Endodermal cell (in vitro differentiated cells): ENCODE measurements around the gene PPP1R12B. TPM values are rescaled to one million over a fixed set of nuclear protein-coding genes. Genes with fewer than 3 reads are reported as not detected.

Experiments
- DNase-seq: peaks from one replicate; pipeline ENCODE4 v3.0.0-alpha.2; 2017
- H3K27ac ChIP-seq: 2 replicates; pipeline ENCODE4 v1.5.1; 2013; ENCODE audit warnings: mild to moderate bottlenecking, low read depth, low read length, moderate library complexity
- H3K27me3 ChIP-seq: 2 replicates; pipeline ENCODE4 v1.6.1; 2013; ENCODE audit warnings: mild to moderate bottlenecking, low read length, moderate library complexity; ENCODE audit not compliant: insufficient read depth, control insufficient read depth, poor library complexity, severe bottlenecking
- H3K36me3 ChIP-seq: 2 replicates; pipeline ENCODE4 v1.7.0; 2013; ENCODE audit warnings: mild to moderate bottlenecking, low read length, moderate library complexity; ENCODE audit not compliant: control insufficient read depth, insufficient read depth
- H3K4me1 ChIP-seq: one replicate; pipeline ENCODE4 v1.7.0; 2013; ENCODE audit warnings: low read length; ENCODE audit not compliant: control insufficient read depth, insufficient read depth
- H3K4me3 ChIP-seq: 2 replicates; pipeline ENCODE4 v1.5.1; 2013; ENCODE audit warnings: mild to moderate bottlenecking, low read length, moderate library complexity
- H3K9ac ChIP-seq: 2 replicates; pipeline ENCODE4 v1.6.1; 2013; ENCODE audit warnings: mild to moderate bottlenecking, low read length, moderate library complexity; ENCODE audit not compliant: poor library complexity, severe bottlenecking; ENCODE audit errors: extremely low read depth
- H3K9me3 ChIP-seq: 2 replicates; pipeline ENCODE4 v1.6.1; 2013; ENCODE audit warnings: mild to moderate bottlenecking, low read length, moderate library complexity; ENCODE audit not compliant: control insufficient read depth
- H3K27ac Mint-ChIP-seq: 2 replicates; pipeline ENCODE4 v1.8.0; 2020; ENCODE audit warnings: mixed read lengths
- H3K27me3 Mint-ChIP-seq: 2 replicates; pipeline ENCODE4 v1.8.0; 2021; ENCODE audit warnings: mild to moderate bottlenecking, mixed read lengths; ENCODE audit not compliant: insufficient read depth
- H3K36me3 Mint-ChIP-seq: 2 replicates; pipeline ENCODE4 v1.8.0; 2020; ENCODE audit warnings: low read depth, mixed read lengths
- H3K4me1 Mint-ChIP-seq: 2 replicates; pipeline ENCODE4 v1.8.0; 2020; ENCODE audit warnings: mixed read lengths
- H3K4me3 Mint-ChIP-seq: 2 replicates; pipeline ENCODE4 v1.8.0; 2020; ENCODE audit warnings: mild to moderate bottlenecking, moderate library complexity, mixed read lengths
- H3K9me3 Mint-ChIP-seq: 2 replicates; pipeline ENCODE4 v1.8.0; 2020; ENCODE audit warnings: mild to moderate bottlenecking, mixed read lengths
- CTCF ChIP-seq: fragments of 200-600 bp; sonication (generic); conservative IDR thresholded peaks from 2 replicates; pipeline ENCODE4 v1.5.0; 2021; ENCODE audit warnings: antibody characterized with exemption, mild to moderate bottlenecking
- WGBS, 2 experiments: methylation state at CpG; one replicate each; pipeline versions ENCODE4 v1.1.5 to v1.1.7; 2013; ENCODE audit warnings: missing lambda C conversion rate in 2 of 2, mixed read lengths in 1 of 2; ENCODE audit not compliant: insufficient coverage in 1 of 2, insufficient read length in 1 of 2; 5-methylcytosine and 5-hydroxymethylcytosine counted together
- total RNA-seq, 2 donors: library from RNA; stranded (reverse); fragmentation: NEBNext Ultra II Directional in 1 of 2; extraction: Animal tissue kit (Norgen Biotek cat#: 25700) in 1 of 2; gene quantifications; 2 replicates in 1 of 2; 3 replicates in 1 of 2; pipeline ENCODE4 v1.2.1, GENCODE V29; 2021

PPP1R12B gene
- total RNA-seq, 2 donors from 2014 or later: 19.2 to 20.3 TPM

GRCh38 chr1:202589190-202589930 lies 240.9 kb downstream of the PPP1R12B start:
- Mint-ChIP-seq H3K4me1 (peaks cover 44% of the 10 kb centered on the region), H3K27me3 (no peaks in the 10 kb centered on the region), H3K4me3 (no peak overlapping the region), H3K9me3 (no peaks in the 10 kb centered on the region), H3K36me3 (no peaks in the 10 kb centered on the region), H3K27ac (peak overlapping the region; percentile 91)
- Histone ChIP-seq H3K4me1 (peaks cover 36% of the 10 kb centered on the region), H3K36me3 (no peaks in the 10 kb centered on the region), H3K9me3 (no peaks in the 10 kb centered on the region), H3K27me3 (no peaks in the 10 kb centered on the region), H3K4me3 (no peak overlapping the region), H3K9ac (no peak overlapping the region), H3K27ac (peak overlapping the region; percentile 39)
- DNase-seq: peak; percentile 82
- 38 to 83% methylated on average over 6 to 8 of the region's 8 CpGs for WGBS, 2 experiments
- TF ChIP-seq CTCF: peak; percentile 14

GRCh38 chr1:202590126-202590525 lies 241.6 kb downstream of the PPP1R12B start:
- DNase-seq: no peak
- Histone ChIP-seq H3K27me3 (no peaks in the 10 kb centered on the region), H3K27ac (no peak overlapping the region), H3K9ac (no peak overlapping the region), H3K9me3 (no peaks in the 10 kb centered on the region), H3K36me3 (no peaks in the 10 kb centered on the region), H3K4me1 (peaks cover 34% of the 10 kb centered on the region), H3K4me3 (no peak overlapping the region)
- no peaks in the 10 kb centered on the region for H3K27me3 Mint-ChIP-seq
- peaks cover 36% of the 10 kb centered on the region for H3K4me1 Mint-ChIP-seq
- H3K27ac Mint-ChIP-seq: no peak overlapping the region
- 90% methylated on average over 4 of the region's 4 CpGs; no CpG with 5 or more reads in 1 of the 2 experiments for WGBS, 2 experiments
- no peaks in the 10 kb centered on the region for H3K9me3 Mint-ChIP-seq
- TF ChIP-seq CTCF: no peak
- no peaks in the 10 kb centered on the region for H3K36me3 Mint-ChIP-seq
- no peak overlapping the region for H3K4me3 Mint-ChIP-seq

- Histone ChIP-seq H3K4me3 (no peak overlapping the region), H3K27ac (no peak overlapping the region), H3K27me3 (no peaks in the 10 kb centered on the region), H3K36me3 (no peaks in the 10 kb centered on the region), H3K9me3 (no peaks in the 10 kb centered on the region), H3K9ac (no peak overlapping the region), H3K4me1 (peaks cover 25% of the 10 kb centered on the region)
- TF ChIP-seq CTCF: no peak
- Mint-ChIP-seq H3K4me3 (no peak overlapping the region), H3K9me3 (no peaks in the 10 kb centered on the region), H3K4me1 (peaks cover 30% of the 10 kb centered on the region), H3K27ac (peak overlapping the region; percentile 26), H3K27me3 (no peaks in the 10 kb centered on the region), H3K36me3 (no peaks in the 10 kb centered on the region)
- no peak for DNase-seq
- 89 to 91% methylated on average over 4 to 5 of the region's 5 CpGs for WGBS, 2 experiments
Measured at GRCh38 chr1:202590975-202591411, 242.5 kb downstream of the PPP1R12B start.
